KMS-11 (cell line): ENCODE measurements around the gene GPR137.
A peak's percentile ranks its signal among the peaks of the same experiment; 100 is the strongest.

Experiments used
- H2AFZ ChIP-seq: fragments of 200-600 bp; sonication (generic); 2 replicates; pipeline ENCODE4 v1.6.1; 2016; ENCODE audit warnings: antibody characterized with exemption, mixed run types, low read depth
- H3K27ac ChIP-seq: fragments of 200-600 bp; sonication (generic); 2 replicates; pipeline ENCODE4 v1.6.1; 2016; ENCODE audit warnings: mild to moderate bottlenecking, mixed run types
- H3K27me3 ChIP-seq: fragments of 200-600 bp; sonication (generic); 2 replicates; pipeline ENCODE4 v1.6.1; 2017; ENCODE audit warnings: mild to moderate bottlenecking, low read depth, mixed run types, moderate library complexity; ENCODE audit not compliant: insufficient read depth
- H3K36me3 ChIP-seq: fragments of 200-600 bp; sonication (generic); 2 replicates; pipeline ENCODE4 v1.6.1; 2017; ENCODE audit warnings: mild to moderate bottlenecking, mixed run types; ENCODE audit not compliant: insufficient read depth
- H3K4me1 ChIP-seq: fragments of 200-600 bp; sonication (generic); 2 replicates; pipeline ENCODE4 v1.6.1; 2016; ENCODE audit warnings: mild to moderate bottlenecking, low read depth, mixed run types; ENCODE audit not compliant: poor library complexity, severe bottlenecking
- H3K4me2 ChIP-seq: fragments of 200-600 bp; sonication (generic); 2 replicates; pipeline ENCODE4 v1.7.0; 2016; ENCODE audit warnings: mild to moderate bottlenecking, mixed run types
- H3K4me3 ChIP-seq: fragments of 200-600 bp; sonication (generic); IDR thresholded peaks from 2 replicates; pipeline ENCODE4 v1.6.1; 2017; ENCODE audit warnings: low read depth, low read length, mixed read lengths; ENCODE audit not compliant: insufficient read depth
- H3K79me2 ChIP-seq: fragments of 200-600 bp; sonication (generic); 2 replicates; pipeline ENCODE4 v1.6.1; 2016; ENCODE audit warnings: low read depth, mixed run types; ENCODE audit not compliant: insufficient read depth
- H3K9ac ChIP-seq: fragments of 200-600 bp; sonication (generic); 2 replicates; pipeline ENCODE4 v1.6.1; 2016; ENCODE audit warnings: mild to moderate bottlenecking, mixed run types
- H4K20me1 ChIP-seq: fragments of 200-600 bp; sonication (generic); 2 replicates; pipeline ENCODE4 v1.6.1; 2016; ENCODE audit warnings: mild to moderate bottlenecking, mixed run types; ENCODE audit not compliant: insufficient read depth
- CTCF ChIP-seq: fragments of 200-600 bp; sonication (generic); conservative IDR thresholded peaks from 2 replicates; pipeline ENCODE4 v1.6.1; 2017; ENCODE audit warnings: low read depth, mild to moderate bottlenecking, antibody characterized with exemption, low read length, moderate library complexity, mixed read lengths

Gene GPR137

GRCh38 chr11:64243236-64243854 is 42.3 kb upstream of the GPR137 start:
- Histone ChIP-seq H3K4me2 (no peak overlapping the region), H3K27ac (no peak overlapping the region), H2AFZ (no peak overlapping the region), H4K20me1 (no peaks in the 10 kb centered on the region), H3K4me1 (peaks cover 35% of the 10 kb centered on the region), H3K9ac (no peak overlapping the region), H3K79me2 (peaks cover 31% of the 10 kb centered on the region), H3K36me3 (peaks cover 4% of the 10 kb centered on the region; the same call in 1 of the 2 replicates), H3K4me3 (no peak overlapping the region), H3K27me3 (no peaks in the 10 kb centered on the region)
- no peak for TF ChIP-seq CTCF

GRCh38 chr11:64244107-64244506 is 41.5 kb upstream of the GPR137 start:
- H3K9ac ChIP-seq, result no peak overlapping the region
- no peak overlapping the region for H3K27ac ChIP-seq
- H3K4me2 ChIP-seq, result no peak overlapping the region; the same call in 1 of the 2 replicates
- no peak overlapping the region for H3K4me3 ChIP-seq
- H3K36me3 ChIP-seq, result peaks cover 4% of the 10 kb centered on the region; the same call in 1 of the 2 replicates
- peaks cover 35% of the 10 kb centered on the region for H3K4me1 ChIP-seq
- H4K20me1 ChIP-seq, result no peaks in the 10 kb centered on the region
- H3K27me3 ChIP-seq, result no peaks in the 10 kb centered on the region
- no peak overlapping the region for H2AFZ ChIP-seq
- H3K79me2 ChIP-seq, result peaks cover 31% of the 10 kb centered on the region
- TF ChIP-seq CTCF, result no peak

GRCh38 chr11:64244966-64245365 is 40.7 kb upstream of the GPR137 start:
- Histone ChIP-seq H4K20me1 (no peaks in the 10 kb centered on the region), H3K9ac (peak overlapping the region; percentile 81; the same call in 1 of the 2 replicates), H3K79me2 (peaks cover 31% of the 10 kb centered on the region), H3K36me3 (peaks cover 4% of the 10 kb centered on the region; the same call in 1 of the 2 replicates), H3K4me3 (no peak overlapping the region), H3K4me2 (peak overlapping the region; percentile 73), H3K27ac (peak overlapping the region; percentile 66; the same call in 1 of the 2 replicates), H2AFZ (no peak overlapping the region), H3K27me3 (no peaks in the 10 kb centered on the region), H3K4me1 (peaks cover 26% of the 10 kb centered on the region)
- TF ChIP-seq CTCF, result no peak

- H3K9ac ChIP-seq, result peak overlapping the region; percentile 81
- H3K4me1 ChIP-seq, result peaks cover 22% of the 10 kb centered on the region
- H3K79me2 ChIP-seq, result peaks cover 31% of the 10 kb centered on the region
- H3K27ac ChIP-seq, result peak overlapping the region; percentile 66
- peaks cover 4% of the 10 kb centered on the region; the same call in 1 of the 2 replicates for H3K36me3 ChIP-seq
- H3K4me3 ChIP-seq, result no peak overlapping the region
- H4K20me1 ChIP-seq, result no peaks in the 10 kb centered on the region
- peak overlapping the region; percentile 73 for H3K4me2 ChIP-seq
- H3K27me3 ChIP-seq, result no peaks in the 10 kb centered on the region
- TF ChIP-seq CTCF, result no peak
- H2AFZ ChIP-seq, result no peak overlapping the region
Observed at GRCh38 chr11:64245401-64245796, 40.2 kb upstream of the GPR137 start.
